Right ventricle myocardium superior (tissue), 1 donor: ENCODE measurements around the gene HJV. TPM values are rescaled to one million over a fixed set of nuclear protein-coding genes. Genes with fewer than 3 reads are reported as not detected.

Experiments
- ATAC-seq: fragments of 200-7000 bp; cut with Tn5 transposase; one replicate; pipeline ENCODE4 v1.9.1; 2020; ENCODE audit warnings: mild to moderate bottlenecking; ENCODE audit not compliant: poor library complexity
- DNase-seq: peaks from one replicate; pipeline ENCODE4 v3.0.0-alpha.2; 2020
- intact Hi-C: fragments of 100-400 bp; cut with DNase I; formaldehyde crosslinking; loops from one replicate; pipeline ENCODE4 v1.11.2; 2022
- total RNA-seq: library from RNA; stranded (reverse); fragmentation: NEBNext Ultra II Directional; extraction: Animal tissue kit (Norgen Biotek cat#: 25700); gene quantifications from one replicate; pipeline ENCODE4 v1.2.1, GENCODE V29; 2021
- donor health status: DM: no; HTN: yes; CAD: no; lungs with severe emphysema.

HJV gene
- total RNA-seq, 1 donor from 2014 or later = 88.1 TPM

DNA sequence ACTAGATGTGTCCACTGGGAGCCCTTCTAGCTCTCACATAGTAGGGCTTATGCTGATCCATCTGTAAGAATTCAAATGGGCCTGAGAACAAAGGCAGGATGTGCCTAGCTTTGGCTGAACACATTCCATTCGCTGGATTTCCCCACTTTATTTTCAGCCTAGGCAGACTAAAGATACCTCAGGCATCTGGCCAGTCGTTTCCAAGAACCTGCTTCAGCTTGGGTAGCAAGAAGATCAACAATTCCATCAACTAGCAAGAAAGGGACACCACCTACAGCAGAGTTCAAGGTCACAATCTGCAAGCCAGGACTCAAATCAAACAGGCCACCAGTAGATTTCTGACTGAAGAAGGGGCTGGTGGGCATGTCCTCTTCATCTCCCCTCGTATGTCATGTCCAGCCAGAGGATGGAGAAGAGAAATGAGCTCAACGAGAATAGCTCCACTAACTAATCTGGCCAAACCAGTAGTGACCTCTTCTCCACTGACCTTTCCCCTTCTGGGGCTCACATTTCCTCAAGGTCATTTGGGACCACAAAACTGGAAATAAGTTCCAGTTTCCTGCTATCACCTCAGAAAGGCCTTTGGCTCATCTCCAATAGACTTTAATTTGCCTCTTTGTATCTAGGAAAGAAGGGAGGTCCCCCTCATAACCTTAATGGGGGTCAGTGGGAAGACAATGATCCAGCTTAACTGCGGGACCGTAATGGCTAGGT is 39.4 kb downstream of the HJV start:
- DNase-seq = no peak
- no peak for ATAC-seq
- intact Hi-C loops = no loop called here

DNA sequence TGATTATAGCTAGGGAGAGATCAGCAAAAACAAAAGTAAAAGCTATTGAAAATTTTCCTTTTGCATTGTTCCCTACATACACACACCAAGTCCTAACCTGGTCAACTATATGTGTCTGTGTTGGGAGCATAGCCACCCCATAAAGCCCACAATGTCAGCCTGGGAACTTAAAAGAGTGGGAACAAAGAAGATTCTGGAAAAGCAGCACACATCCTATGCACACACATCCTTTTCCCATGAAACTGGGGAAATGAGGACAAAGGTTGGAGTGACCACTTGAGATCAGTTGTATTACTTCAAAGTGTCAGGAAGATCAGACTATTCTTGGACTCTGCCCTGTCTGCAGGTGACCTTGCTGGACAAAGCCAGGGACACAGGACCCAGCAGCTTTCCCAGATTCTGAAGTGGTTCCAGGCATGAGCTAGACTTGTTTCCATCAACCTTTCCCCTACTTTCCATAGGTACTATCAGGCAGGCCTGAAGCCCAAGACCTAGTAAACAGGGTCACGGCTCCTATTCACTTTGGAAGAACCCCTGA is 41.0 kb downstream of the HJV start:
- ATAC-seq (peak; percentile 40), DNase-seq (no peak)
- intact Hi-C loops = no loop called here

DNA sequence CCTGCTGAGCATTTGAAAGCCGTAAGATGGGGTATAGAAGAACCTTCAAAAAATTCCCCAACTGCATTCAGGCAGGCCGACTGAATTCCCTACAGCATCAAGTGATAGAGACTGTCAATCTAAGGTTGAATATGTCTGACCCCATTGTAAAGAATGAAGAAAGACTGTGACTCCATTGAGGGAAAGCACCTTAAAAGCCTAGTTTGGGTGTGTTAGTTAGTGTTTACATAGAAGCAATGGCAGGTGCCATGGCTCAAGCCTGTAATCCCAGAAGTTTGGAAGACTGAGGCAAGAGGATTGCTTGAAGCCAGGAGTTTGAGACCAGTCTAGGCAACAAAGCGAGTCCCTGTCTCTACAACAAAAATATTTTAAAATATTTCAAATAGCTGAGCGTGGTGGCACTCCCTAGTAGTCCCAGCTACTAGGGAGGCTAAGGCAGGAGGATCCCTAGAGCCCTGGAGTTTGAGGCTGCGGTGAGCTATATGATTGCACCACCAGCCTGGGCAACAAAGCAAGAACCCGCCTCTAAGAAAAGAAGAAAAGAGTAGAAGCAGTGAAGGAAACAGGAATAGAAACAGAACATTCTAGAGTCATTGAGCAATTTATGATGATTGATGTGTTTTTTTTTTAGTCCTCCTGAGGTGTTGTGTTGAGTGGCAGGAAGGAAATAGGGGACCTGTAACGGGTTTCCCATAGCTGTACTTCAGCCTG is 41.6 kb downstream of the HJV start:
- DNase-seq (peak; percentile 69), ATAC-seq (peak; percentile 4)
- intact Hi-C loops = loop anchor here (10.0 kb wide), 1 partner anchor 65 kb away; the partner anchor contains the start of genes ITGA10 and PEX11B

DNA sequence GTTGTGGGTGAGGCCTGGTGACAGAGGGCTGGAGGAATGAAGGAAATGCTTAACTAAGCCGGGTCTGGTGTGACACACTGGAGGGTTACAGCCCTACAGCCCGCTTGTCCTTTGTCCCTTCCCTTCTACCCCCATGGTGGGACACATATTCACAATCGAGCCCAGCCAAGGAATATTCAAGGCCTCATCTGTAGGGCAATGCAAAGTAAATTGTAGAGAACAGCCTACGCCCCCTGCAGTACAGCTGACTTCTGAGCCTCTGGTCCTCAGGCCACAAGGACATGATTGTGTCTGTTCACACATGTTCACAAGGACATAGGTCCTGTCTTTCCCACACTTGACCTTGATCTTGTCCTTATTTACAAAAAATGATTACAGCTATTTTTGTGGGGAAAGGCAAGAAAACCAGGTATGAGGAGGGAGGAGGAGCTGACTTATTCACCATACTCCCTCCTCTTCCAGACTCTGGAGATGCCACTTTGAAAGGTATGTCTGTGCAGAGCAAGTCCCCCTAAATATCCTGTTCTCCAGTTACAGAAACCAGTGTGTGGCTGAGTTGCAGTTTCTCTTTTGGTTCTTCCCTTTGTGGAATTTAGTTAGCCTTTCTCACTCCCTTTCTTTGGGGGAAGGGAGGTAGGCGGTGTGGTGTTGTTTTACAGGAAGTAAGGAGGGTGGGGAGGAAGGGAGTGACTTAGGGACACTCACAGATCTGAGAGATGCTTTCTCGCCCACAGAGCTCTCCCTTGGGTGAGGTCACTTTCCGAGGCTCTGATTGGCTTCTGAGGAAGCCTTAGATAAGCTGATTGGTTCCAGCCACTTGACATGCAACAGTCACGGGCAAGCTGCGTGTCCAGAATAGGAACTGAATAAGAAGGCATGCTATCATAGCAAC is 42.4 kb downstream of the HJV start:
- intact Hi-C loops = loop anchor here (10.0 kb wide), 1 partner anchor 64 kb away; the partner anchor contains the start of genes ITGA10 and PEX11B
- ATAC-seq = peak; percentile 85

DNA sequence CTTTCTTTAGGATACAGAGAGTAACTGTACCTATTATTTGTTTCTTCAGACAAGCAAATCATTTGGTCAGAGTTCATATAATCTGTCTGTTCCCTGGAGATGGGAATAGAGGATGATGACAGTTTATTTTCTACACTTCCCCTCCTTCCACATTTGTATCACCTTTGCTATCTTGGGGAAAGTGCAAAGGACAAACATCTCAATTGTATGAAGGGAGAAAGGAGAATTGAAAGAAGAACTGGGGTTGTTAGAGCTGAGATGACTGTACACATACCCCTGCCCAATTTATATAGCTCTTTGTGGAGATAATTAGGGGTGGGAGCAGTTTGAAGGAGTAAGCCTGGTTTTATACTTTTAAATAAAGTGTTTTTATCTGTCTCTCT is 43.1 kb downstream of the HJV start:
- DNase-seq (no peak), ATAC-seq (no peak)
- intact Hi-C loops = loop anchor here (10.0 kb wide), 1 partner anchor 64 kb away; the partner anchor contains the start of genes ITGA10 and PEX11B

More for the DNA sequence above, 42.4 kb downstream of the HJV start:
- peak; percentile 95 for DNase-seq

DNA sequence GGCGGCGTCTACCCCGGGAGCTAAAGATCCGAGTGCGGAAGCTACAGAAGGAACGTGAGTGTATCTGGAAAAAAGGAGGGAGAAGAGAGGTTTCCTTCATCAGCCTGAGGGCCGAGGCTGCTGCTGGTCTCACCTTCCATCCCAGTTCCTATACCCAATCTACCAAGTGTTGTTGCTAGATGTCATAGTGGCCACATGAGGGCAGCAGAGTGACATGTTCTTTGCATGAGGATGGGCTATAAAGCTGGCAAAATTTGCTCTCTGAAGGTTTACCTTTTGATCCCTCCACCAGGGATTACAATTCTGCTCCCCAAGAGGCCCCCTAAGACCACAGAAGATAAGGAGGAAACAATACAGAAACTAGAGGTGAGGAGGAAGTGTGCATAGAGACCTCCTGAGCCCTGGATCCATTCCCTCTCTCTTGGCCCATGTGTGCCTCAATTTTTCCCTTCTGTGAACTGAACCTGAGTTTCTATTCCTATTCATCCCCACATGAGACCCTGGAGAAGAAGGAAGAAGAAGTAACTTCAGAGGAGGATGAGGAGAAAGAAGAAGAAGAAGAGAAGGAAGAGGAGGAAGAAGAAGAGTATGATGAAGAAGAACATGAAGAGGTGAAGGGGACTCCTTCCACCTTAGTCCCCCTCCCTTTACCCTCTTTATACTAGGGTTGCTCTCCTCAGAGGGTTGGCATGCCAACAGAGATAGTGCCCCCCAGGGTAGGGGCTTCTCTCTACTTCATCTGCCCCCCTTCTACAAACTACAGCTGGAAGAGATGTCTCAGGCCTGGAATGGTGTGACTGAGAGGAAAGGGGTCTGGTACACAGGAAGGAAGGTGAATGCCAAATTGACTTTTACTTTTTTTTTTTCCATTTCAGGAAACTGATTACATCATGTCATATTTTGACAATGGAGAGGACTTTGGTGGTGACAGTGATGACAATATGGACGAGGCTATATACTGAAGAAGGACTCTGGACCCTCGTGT is 43.8 kb downstream of the HJV start:
- DNase-seq (peak; percentile 74), ATAC-seq (peak; percentile 39)
- intact Hi-C loops = loop anchor here (2.0 to 10.0 kb wide), 2 partner anchors 31 to 63 kb away; partner anchors contain the start of genes ITGA10 and PEX11B

DNA sequence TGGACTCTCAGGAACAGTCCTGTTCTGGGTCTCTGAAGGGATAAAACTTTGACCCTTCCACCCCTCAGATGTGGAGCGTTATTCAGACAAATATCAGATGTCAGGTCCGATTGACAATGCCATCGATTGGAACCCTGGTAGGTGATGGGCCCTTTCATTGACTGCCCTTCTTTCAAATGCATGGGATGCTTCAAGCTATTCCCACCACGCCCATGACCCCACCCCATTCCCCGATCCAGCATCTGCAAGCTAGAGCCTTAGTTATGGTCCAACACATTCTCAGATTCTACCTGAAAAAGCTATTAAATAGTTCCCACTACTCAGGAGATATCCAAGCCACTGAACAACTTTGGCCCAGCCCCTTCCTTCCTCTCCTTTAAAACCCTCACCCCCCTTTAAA is 44.5 kb downstream of the HJV start:
- no peak for ATAC-seq
- DNase-seq = no peak
- intact Hi-C loops = loop anchor here (2.0 to 10.0 kb wide), 2 partner anchors 32 to 62 kb away; partner anchors contain the start of genes ITGA10 and PEX11B

DNA sequence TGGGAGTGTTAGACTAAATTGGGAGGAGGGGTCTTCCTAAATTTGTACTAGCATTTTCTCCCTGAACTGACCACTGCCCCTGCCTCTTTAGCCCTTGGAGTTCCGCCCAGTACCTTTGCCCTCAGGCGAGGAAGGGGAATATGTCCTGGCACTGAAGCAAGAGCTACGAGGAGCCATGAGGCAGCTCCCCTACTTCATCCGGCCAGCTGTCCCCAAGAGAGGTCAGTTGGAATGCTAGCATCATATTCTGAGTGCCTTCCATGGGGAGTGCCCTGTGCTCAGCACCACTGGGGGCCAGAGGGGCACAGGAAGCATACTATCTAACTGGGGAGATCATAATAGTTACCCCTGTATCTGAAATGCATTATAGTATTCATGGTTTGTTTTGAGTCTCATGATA is 46.3 kb downstream of the HJV start:
- intact Hi-C loops = loop anchor here (10.0 kb wide), 1 partner anchor 60 kb away; the partner anchor contains the start of genes ITGA10 and PEX11B
- ATAC-seq (no peak), DNase-seq (no peak)

DNA sequence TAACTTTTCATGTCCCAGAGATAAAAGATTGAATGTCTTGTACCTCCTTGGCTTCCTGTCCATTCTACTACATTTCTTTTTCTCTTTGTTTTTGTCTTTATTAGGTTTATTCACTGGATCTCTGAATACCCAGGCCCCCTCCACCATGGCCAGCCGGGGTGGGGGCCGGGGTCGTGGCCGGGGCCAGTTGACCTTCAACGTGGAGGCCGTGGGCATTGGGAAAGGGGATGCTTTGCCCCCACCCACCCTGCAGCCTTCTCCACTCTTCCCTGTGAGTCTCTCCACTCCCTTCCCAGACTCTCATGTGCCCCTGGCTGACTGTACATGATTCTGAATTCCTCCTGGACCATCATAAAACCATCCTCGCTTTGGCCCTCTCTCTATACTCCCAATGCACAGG is 46.8 kb downstream of the HJV start:
- DNase-seq (no peak), ATAC-seq (no peak)
- intact Hi-C loops = loop anchor here (10.0 kb wide), 1 partner anchor 60 kb away; the partner anchor contains the start of genes ITGA10 and PEX11B

DNA sequence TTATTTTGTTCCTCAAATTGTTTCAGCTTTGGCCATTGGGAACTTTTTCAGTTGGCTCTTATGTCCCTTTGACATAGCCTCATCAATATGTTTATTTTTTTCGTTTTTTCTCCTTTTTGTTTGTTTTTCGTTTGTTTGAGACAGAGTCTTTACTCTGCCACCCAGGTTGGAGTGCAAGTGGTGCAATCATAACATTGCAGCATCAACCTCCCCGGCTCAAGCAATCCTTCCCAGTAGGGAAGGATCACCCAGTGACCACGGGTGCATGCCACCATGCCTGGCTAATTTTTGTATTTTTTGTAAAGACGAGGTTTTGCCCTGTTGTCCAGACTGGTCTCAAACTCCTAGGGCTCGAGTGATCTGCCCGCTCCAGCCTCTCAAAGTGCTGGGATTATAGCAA is 49.0 kb downstream of the HJV start:
- DNase-seq (no peak), ATAC-seq (no peak)
- intact Hi-C loops = loop anchor here (10.0 kb wide), 1 partner anchor 58 kb away; the partner anchor contains the start of genes ITGA10 and PEX11B

Other genes with a start within 250 kb of the HJV start
- gene RNF115, start 197.6 kb downstream of the HJV start, total RNA-seq = 46.5 TPM
- 12.2 TPM for gene POLR3C, start 197.5 kb downstream of the HJV start, total RNA-seq
- gene NUDT17, start 176.1 kb downstream of the HJV start, total RNA-seq = 2.9 TPM
- gene PIAS3, start 162.7 kb downstream of the HJV start, total RNA-seq = 13.2 TPM
- gene ANKRD35, start 135.9 kb downstream of the HJV start, total RNA-seq = 1.1 TPM
- gene ITGA10, start 111.7 kb downstream of the HJV start, total RNA-seq = 1.0 TPM
- 22.3 TPM for gene PEX11B, start 103.0 kb downstream of the HJV start, total RNA-seq
- gene RBM8A, start 94.3 kb downstream of the HJV start, total RNA-seq = 57.9 TPM
- gene LIX1L, start 63.7 kb downstream of the HJV start, total RNA-seq = 22.9 TPM
- 0.59 TPM for gene ANKRD34A, start 57.2 kb downstream of the HJV start, total RNA-seq
- 49.2 TPM for gene POLR3GL, start 57.0 kb downstream of the HJV start, total RNA-seq
- gene TXNIP, start 25.2 kb downstream of the HJV start, total RNA-seq = 980 TPM
- 0.62 TPM for gene NBPF10, start 123.1 kb upstream of the HJV start, total RNA-seq
- gene NOTCH2NLA, start 207.3 kb upstream of the HJV start, total RNA-seq = 7.2 TPM